Activated CD4-positive, alpha-beta T cell treated with anti-CD3 and anti-CD28 coated beads for 4 hours (primary cell): ENCODE results near the gene GAS2L3.
A peak's percentile ranks its signal among the peaks of the same experiment; 100 is the strongest.
"Not testable (repeated sequence)": the region's sequence is repeated elsewhere in the genome, so short reads cannot be mapped to it uniquely, and the experiment has no call there.

Experiments used
- DNase-seq, 2 donors: peaks; one replicate each; pipeline ENCODE4 v3.0.0-alpha.2; 2020

GAS2L3 gene

GRCh38 chr12:100573292-100574186 is at the start of gene GAS2L3:
GAS2L3 (plus strand) TSS chr12:100573684; CDS start chr12:100594905, 21,221 bp downstream.
- DNase-seq = peak; percentile 29

GRCh38 chr12:100528034-100528433 is 45.5 kb upstream of the GAS2L3 start:
- DNase-seq = no peak

GRCh38 chr12:100528471-100529127 is 44.9 kb upstream of the GAS2L3 start:
- DNase-seq = no peak

GRCh38 chr12:100529756-100530350 is 43.6 kb upstream of the GAS2L3 start:
- no peak for DNase-seq

GRCh38 chr12:100533376-100533775 is 40.1 kb upstream of the GAS2L3 start:
- no peak for DNase-seq

GRCh38 chr12:100534625-100535227 is 38.8 kb upstream of the GAS2L3 start:
- DNase-seq = no peak

- DNase-seq = no peak
These were observed 34.3 kb upstream of the GAS2L3 start for GRCh38 chr12:100539202-100539601.

GRCh38 chr12:100544165-100544564 is 29.3 kb upstream of the GAS2L3 start:
- no peak for DNase-seq

- no peak for DNase-seq
These were observed 28.4 kb upstream of the GAS2L3 start for GRCh38 chr12:100545092-100545491.

- DNase-seq = no peak
These were observed 19.5 kb upstream of the GAS2L3 start for GRCh38 chr12:100553936-100554335.

- no peak for DNase-seq
These were observed 18.8 kb upstream of the GAS2L3 start for GRCh38 chr12:100554608-100555077.

- DNase-seq = no peak
These were observed 17.8 kb upstream of the GAS2L3 start for GRCh38 chr12:100555722-100556121.

GRCh38 chr12:100557357-100557756 is 16.1 kb upstream of the GAS2L3 start:
- DNase-seq = no peak

GRCh38 chr12:100559261-100559660 is 14.2 kb upstream of the GAS2L3 start:
- not testable (repeated sequence) for DNase-seq

GRCh38 chr12:100564090-100564489 is 9.4 kb upstream of the GAS2L3 start:
- DNase-seq = no peak

GRCh38 chr12:100564905-100565467 is 8.5 kb upstream of the GAS2L3 start:
- DNase-seq = no peak

- no peak for DNase-seq
These were observed 7.4 kb upstream of the GAS2L3 start for GRCh38 chr12:100565987-100566545.

- no peak for DNase-seq
These were observed 6.4 kb upstream of the GAS2L3 start for GRCh38 chr12:100566887-100567637.

- DNase-seq = no peak
These were observed 5.5 kb upstream of the GAS2L3 start for GRCh38 chr12:100567945-100568344.

GRCh38 chr12:100572184-100572583 is 1.3 kb upstream of the GAS2L3 start:
- DNase-seq = no peak

- no peak for DNase-seq
These were observed 947 bp downstream of the GAS2L3 start for GRCh38 chr12:100574187-100575074.
